Keratinocyte (primary cell): ENCODE measurements around the gene CACNG4. TPM values are rescaled to one million over a fixed set of nuclear protein-coding genes. Genes with fewer than 3 reads are reported as not detected.

ENCODE experiments used
- DNase-seq: peaks from one replicate; pipeline ENCODE4 v3.0.0-alpha.2; 2011; ENCODE audit warnings: low read depth, missing footprints, low spot score
- FAIRE-seq: peaks from 2 replicates; lab custom pipeline; 2011; peaks lifted over from hg19 to GRCh38; lab: Jason Lieb, UNC
- H2AFZ ChIP-seq: 2 replicates; pipeline ENCODE4 v1.6.0; 2012; ENCODE audit warnings: low read length, control low read depth, inconsistent platforms; ENCODE audit not compliant: control insufficient read depth
- H3K27ac ChIP-seq: 2 replicates; pipeline ENCODE4 v1.5.1; 2011; ENCODE audit warnings: low read length; ENCODE audit not compliant: control insufficient read depth, insufficient read depth
- H3K27me3 ChIP-seq: 3 replicates; pipeline ENCODE4 v1.6.0; 2011; ENCODE audit warnings: low read length; ENCODE audit not compliant: control insufficient read depth, insufficient read depth; ENCODE audit errors: extremely low read depth
- H3K36me3 ChIP-seq, 2 experiments: 2 replicates in 1 of 2; 3 replicates in 1 of 2; pipeline ENCODE4 v1.5.1; 2011; ENCODE audit warnings: low read length in 2 of 2, mild to moderate bottlenecking in 1 of 2; ENCODE audit not compliant: control insufficient read depth in 2 of 2, insufficient read depth in 2 of 2; ENCODE audit errors: extremely low read depth in 1 of 2
- H3K4me1 ChIP-seq: 3 replicates; pipeline ENCODE4 v1.5.1; 2011; ENCODE audit warnings: low read length; ENCODE audit not compliant: control insufficient read depth, insufficient read depth; ENCODE audit errors: extremely low read depth
- H3K4me2 ChIP-seq: 3 replicates; pipeline ENCODE4 v1.6.0; 2011; ENCODE audit warnings: low read depth, low read length; ENCODE audit not compliant: control insufficient read depth, insufficient read depth; ENCODE audit errors: extremely low read depth
- H3K4me3 ChIP-seq, 3 experiments: fragments of 200-600 bp in 1 of 3; sonication (generic) in 1 of 3; 2 replicates in 2 of 3; 3 replicates in 1 of 3; pipeline ENCODE4 v1.5.1; 2011 to 2016; ENCODE audit warnings: low read length in 3 of 3, mild to moderate bottlenecking in 3 of 3, control low read depth in 2 of 3, inconsistent platforms in 1 of 3, low read depth in 1 of 3, mixed read lengths in 1 of 3, mixed run types in 1 of 3, moderate library complexity in 1 of 3; ENCODE audit not compliant: control insufficient read depth in 2 of 3, insufficient read depth in 2 of 3; ENCODE audit errors: extremely low read depth in 1 of 3
- H3K79me2 ChIP-seq: 2 replicates; pipeline ENCODE4 v1.6.0; 2012; ENCODE audit warnings: low read length; ENCODE audit not compliant: control insufficient read depth, insufficient read depth
- H3K9ac ChIP-seq: 3 replicates; pipeline ENCODE4 v1.6.0; 2011; ENCODE audit warnings: low read length; ENCODE audit not compliant: control insufficient read depth, insufficient read depth; ENCODE audit errors: extremely low read depth
- H3K9me1 ChIP-seq: 3 replicates; pipeline ENCODE4 v1.6.0; 2011; ENCODE audit warnings: low read length; ENCODE audit not compliant: control insufficient read depth, insufficient read depth; ENCODE audit errors: extremely low read depth
- H3K9me3 ChIP-seq: 2 replicates; pipeline ENCODE4 v1.5.1; 2012; ENCODE audit warnings: low read depth, low read length; ENCODE audit not compliant: control insufficient read depth
- H4K20me1 ChIP-seq: 3 replicates; pipeline ENCODE4 v1.6.0; 2011; ENCODE audit warnings: low read length; ENCODE audit not compliant: control insufficient read depth, insufficient read depth; ENCODE audit errors: extremely low read depth
- CTCF ChIP-seq, 3 experiments: IDR thresholded peaks in 1 of 3; conservative IDR thresholded peaks in 1 of 3; optimal IDR thresholded peaks in 1 of 3; 2 replicates in 2 of 3; 3 replicates in 1 of 3; pipeline versions ENCODE3 to v1.5.1; 2011; ENCODE audit warnings: low read length in 3 of 3, mild to moderate bottlenecking in 3 of 3, moderate library complexity in 2 of 3, control low read depth in 1 of 3, inconsistent platforms in 1 of 3; ENCODE audit not compliant: insufficient read depth in 2 of 3; ENCODE audit errors: extremely low read depth in 1 of 3
- EZH2 ChIP-seq: IDR thresholded peaks from one replicate; pipeline ENCODE4 v1.6.1; 2012; ENCODE audit warnings: inconsistent platforms, mild to moderate bottlenecking, low read length, moderate library complexity
- dilution Hi-C: fragments of 300-500 bp; cut with MboI; formaldehyde crosslinking; loops from one replicate; pipeline ENCODE4 v1.7.0; 2020; ENCODE audit warnings: low sequenced_read_pairs; ENCODE audit not compliant: extremely low pct_ligation_motif_present
- polyA plus RNA-seq, 5 experiments: library from polyadenylated mRNA; depleted of rRNA in 3 of 5; stranded (reverse) in 3 of 5; stranded (forward) in 1 of 5; unstranded in 1 of 5; fragments of >200 nt; gene quantifications; 1 replicate in 1 of 5; 2 replicates in 3 of 5; 3 replicates in 1 of 5; pipeline versions ENCODE4 v1.2.1 to v1.2.3, GENCODE V29; 2011 to 2012; ENCODE audit warnings: missing spikeins in 2 of 5, low read depth in 1 of 5, low replicate concordance in 1 of 5

The CACNG4 gene
- polyA plus RNA-seq, 1 donor (not counting 4 experiments of a cell fraction or from before 2014, with no cell fraction given): not detected

- Histone ChIP-seq H4K20me1 (no peaks in the 10 kb centered on the region), H3K27me3 (peaks cover 12% of the 10 kb centered on the region), H2AFZ (no peak overlapping the region), H3K9ac (no peak overlapping the region), H3K36me3 (no peaks in the 10 kb centered on the region), H3K9me1 (no peaks in the 10 kb centered on the region), H3K4me2 (no peak overlapping the region), H3K27ac (no peak overlapping the region), H3K4me1 (peaks cover 5% of the 10 kb centered on the region), H3K9me3 (no peaks in the 10 kb centered on the region), H3K4me3 (no peak overlapping the region), H3K79me2 (no peaks in the 10 kb centered on the region)
- TF ChIP-seq EZH2 (no peak), CTCF (optimal IDR thresholded peaks at IDR 0.05 in 1 of 3, IDR thresholded peaks at IDR 0.05 in 1 of 3, conservative IDR thresholded peaks at IDR 0.05 in 1 of 3; ENCODE audit: extremely low read depth in 1 of 3, insufficient read depth in 2 of 3, low read length in 3 of 3) (no peak)
- DNase-seq (no peak), FAIRE-seq (no peak)
- dilution Hi-C loops: no loop called here
Measured at GRCh38 chr17:66941249-66941648, 23.3 kb upstream of the CACNG4 start.

GRCh38 chr17:66941773-66942450 is 22.6 kb upstream of the CACNG4 start:
- no peaks in the 10 kb centered on the region for H3K79me2 ChIP-seq
- H3K4me1 ChIP-seq: peaks cover 5% of the 10 kb centered on the region
- no peaks in the 10 kb centered on the region for H3K36me3 ChIP-seq
- DNase-seq (no peak), FAIRE-seq (no peak)
- no peak overlapping the region for H3K9ac ChIP-seq
- no peaks in the 10 kb centered on the region for H3K9me1 ChIP-seq
- H2AFZ ChIP-seq: no peak overlapping the region
- no peak overlapping the region for H3K4me3 ChIP-seq
- peaks cover 12% of the 10 kb centered on the region for H3K27me3 ChIP-seq
- TF ChIP-seq EZH2 (no peak), CTCF (optimal IDR thresholded peaks at IDR 0.05 in 1 of 3, IDR thresholded peaks at IDR 0.05 in 1 of 3, conservative IDR thresholded peaks at IDR 0.05 in 1 of 3; ENCODE audit: extremely low read depth in 1 of 3, insufficient read depth in 2 of 3, low read length in 3 of 3) (no peak)
- H3K27ac ChIP-seq: no peak overlapping the region
- dilution Hi-C loops: no loop called here
- no peaks in the 10 kb centered on the region for H3K9me3 ChIP-seq
- H3K4me2 ChIP-seq: no peak overlapping the region
- no peaks in the 10 kb centered on the region for H4K20me1 ChIP-seq
